HG02759 (cell line): ENCODE measurements around the gene HCN2.

Experiments used
- ATAC-seq: cut with Tn5 transposase; IDR thresholded peaks from one replicate; pipeline ENCODE4 v1.9.1; 2021; ENCODE audit warnings: mild to moderate bottlenecking, moderate library complexity; ENCODE audit not compliant: unreplicated experiment

Gene HCN2

DNA sequence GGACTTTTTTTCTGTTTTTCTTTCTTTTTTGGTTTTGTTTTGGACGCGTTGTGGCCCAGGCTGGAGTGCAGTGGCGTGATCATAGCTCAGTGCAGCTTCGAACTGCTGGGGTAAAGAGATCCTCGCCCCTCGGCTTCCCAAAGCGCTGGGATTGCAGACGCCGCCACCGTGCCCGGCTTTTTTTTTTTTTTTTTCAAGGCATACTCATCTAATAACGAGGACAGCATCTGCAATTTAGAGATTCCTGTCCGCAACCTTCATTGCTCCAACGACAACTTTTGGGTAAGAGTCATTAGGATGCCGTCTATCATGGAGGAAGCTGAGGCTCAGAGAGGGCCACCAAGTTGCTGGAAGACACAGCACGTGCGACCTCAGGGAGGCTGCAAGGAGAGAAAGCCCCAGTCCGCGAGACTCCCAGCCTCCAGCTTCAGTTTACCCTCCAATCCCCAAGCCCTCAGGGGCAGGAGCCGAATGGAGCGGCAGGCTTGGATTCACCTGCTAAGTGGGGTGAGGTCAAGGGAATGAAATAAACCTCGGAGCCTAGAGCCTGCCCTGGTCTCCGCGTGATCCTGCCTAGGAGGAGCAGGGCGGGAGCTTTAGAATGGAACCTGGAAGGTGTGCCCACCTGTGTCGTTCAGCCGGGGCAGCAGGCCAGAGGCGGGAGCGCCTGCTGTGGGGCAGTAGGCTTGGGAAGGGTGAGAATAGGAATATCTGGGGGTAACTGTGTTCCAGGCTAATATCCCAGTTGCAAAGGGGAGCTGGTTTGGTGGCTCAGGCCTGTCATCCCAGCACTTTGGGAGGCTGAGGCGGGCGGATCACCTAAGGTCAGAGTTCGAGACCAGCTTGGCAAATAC is 44.3 kb downstream of the HCN2 start:
- ATAC-seq = no peak

DNA sequence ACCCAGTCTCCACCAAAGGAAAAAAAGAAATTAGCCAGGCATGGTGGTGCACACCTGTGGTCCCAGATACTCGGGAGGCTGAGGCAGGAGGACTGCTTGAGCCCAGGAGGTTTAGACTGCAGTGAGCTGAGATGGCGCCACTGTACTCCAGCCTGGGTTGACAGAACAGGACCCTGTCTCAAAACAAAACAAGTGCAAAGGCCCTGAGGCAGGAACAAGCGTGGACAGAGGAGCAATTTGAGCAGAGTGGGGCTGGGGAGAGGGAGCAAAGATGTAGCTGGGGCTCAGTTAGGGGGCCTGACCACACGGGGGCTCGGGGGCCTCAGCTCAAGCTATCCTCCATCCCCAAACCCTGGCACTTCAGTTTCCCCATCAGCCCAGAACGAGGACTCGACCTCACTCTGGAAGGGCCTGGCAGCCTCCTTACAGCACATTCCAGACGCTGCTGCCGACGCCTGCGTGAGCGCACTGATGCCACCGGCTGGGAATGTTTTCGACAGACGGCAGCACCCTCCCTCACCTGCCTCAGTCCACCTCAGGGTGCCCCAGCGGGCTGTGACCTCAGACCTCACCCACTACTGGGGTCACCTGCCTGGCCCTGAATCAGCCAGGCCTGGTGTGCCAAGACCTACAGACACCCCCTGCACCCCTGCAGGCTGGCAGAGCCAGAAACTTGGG is 45.4 kb downstream of the HCN2 start:
- ATAC-seq = no peak

DNA sequence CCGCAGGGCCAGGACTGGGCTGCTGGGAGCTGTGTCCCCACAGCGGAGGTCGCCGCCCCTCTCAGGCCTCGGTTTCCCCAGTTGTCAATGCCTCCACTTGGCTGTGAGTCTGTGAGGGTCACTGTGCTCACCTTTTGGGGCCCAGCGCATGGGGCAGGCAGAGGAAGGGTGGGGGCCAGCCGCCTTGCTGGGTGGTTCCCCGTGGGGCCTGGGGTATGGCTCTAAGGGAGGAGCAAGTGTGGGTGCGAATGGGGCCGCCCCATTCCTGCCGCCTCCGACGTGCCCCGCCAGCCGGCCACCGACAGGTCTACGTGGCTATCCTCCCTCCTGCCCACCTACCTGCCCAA is 49.2 kb downstream of the HCN2 start:
- no peak for ATAC-seq

DNA sequence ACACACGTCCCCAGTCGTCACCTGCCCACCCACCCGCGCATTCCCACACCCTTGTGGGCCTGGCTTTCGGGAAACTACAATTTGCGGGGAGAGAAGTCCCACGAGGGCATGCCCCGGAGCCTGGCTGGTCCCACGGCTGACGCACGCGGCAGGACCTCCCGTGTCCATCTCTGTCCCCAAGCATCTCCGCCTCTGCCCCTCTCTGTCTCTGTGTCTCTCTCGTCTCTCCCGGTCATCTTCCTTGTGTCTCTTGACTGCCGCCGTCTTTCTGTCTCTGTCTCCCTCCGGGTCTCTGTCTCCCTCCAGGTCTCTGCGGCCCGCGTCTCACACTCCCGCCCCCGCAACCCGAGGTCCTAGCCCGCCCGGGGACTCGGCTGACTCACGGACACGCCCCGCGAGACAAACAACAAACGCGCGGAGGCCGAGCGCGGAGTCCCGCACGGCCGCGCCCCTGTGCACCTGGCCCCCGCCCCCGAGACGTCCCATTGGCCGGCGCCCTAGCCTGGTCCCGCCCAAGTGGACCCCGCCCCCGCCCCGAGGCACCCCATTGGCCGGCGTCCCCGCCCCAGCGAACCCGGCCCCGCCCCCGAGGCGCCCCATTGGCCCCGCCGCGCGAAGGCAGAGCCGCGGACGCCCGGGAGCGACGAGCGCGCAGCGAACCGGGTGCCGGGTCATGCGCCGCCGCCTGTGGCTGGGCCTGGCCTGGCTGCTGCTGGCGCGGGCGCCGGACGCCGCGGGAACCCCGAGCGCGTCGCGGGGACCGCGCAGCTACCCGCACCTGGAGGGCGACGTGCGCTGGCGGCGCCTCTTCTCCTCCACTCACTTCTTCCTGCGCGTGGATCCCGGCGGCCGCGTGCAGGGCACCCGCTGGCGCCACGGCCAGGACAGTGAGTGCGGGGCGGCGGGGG is 49.8 kb downstream of the HCN2 start, which contains the start of gene FGF22:
TSS of gene FGF22 (plus strand) at position 627 of the 908 bp plus-strand sequence. CDS start at position 674, 47 bp downstream.
- peak; percentile 68 for ATAC-seq

DNA sequence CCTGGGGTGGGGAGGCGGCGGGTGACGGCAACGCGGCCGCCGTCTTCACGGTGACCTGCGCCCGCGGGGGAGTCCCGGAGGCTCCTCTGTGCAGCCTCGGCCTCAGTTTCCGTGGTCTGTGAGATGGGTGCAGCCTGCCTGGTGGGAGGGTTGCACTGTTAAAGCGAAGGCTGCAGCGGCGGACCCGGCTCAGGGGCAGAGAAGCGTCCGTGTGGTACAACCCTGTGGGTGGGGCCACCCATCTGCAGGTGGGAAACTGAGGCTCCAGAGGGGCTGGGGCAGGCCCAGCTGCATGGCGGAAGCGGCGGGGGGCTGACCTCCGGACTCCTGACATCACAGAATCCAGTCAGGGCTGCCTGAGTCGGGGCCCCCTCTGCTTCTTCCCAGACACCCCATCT is 50.5 kb downstream of the HCN2 start:
- peak; percentile 7 for ATAC-seq

DNA sequence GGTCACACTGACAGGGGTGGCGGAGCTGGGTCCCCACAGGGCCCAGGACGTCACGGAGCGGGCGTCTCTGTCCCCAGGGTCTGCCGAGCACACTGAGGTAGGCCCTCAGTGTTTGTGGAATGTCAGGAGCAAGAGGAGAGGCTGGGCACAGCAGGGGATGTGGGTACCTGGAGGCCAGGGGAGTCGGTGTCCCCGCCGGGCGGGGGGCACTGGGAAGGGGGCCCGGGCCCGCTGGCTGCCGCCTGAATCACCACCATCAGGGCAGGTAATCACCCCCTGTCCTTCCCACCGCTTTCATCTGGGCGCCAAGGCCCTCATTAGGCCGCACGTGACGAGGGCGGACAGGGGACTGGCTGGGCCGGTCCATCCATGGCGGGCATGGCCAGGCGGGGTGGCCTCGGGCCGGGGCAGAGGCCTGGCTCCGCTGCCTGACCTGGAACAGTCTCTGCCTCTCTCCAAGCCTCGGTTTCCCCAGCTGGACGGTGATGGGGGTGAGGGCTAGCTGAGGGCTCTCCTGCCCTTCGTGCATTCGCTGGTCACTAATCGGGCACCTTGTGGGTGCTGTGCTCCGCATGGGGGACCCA is 51.0 kb downstream of the HCN2 start:
- no peak for ATAC-seq

DNA sequence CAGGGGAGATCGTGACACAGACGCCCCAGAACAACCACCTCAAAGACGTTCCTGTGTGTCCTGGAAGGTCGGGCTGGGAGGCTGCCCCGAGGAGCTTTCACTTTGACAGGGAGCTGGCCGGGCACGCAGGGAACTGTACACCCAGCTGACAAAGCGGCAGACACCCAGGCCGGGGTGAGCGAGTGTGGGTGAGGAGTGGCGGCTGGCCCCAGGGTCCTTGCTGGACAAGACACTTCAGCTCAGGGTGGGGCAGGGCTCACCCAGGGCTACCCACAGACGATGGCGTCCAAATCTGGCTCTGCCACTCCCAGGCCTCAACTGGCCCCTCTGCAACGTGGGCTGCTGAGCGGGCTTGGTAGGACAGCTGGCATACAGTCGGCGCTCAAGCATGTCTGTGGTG is 52.0 kb downstream of the HCN2 start:
- ATAC-seq = no peak

DNA sequence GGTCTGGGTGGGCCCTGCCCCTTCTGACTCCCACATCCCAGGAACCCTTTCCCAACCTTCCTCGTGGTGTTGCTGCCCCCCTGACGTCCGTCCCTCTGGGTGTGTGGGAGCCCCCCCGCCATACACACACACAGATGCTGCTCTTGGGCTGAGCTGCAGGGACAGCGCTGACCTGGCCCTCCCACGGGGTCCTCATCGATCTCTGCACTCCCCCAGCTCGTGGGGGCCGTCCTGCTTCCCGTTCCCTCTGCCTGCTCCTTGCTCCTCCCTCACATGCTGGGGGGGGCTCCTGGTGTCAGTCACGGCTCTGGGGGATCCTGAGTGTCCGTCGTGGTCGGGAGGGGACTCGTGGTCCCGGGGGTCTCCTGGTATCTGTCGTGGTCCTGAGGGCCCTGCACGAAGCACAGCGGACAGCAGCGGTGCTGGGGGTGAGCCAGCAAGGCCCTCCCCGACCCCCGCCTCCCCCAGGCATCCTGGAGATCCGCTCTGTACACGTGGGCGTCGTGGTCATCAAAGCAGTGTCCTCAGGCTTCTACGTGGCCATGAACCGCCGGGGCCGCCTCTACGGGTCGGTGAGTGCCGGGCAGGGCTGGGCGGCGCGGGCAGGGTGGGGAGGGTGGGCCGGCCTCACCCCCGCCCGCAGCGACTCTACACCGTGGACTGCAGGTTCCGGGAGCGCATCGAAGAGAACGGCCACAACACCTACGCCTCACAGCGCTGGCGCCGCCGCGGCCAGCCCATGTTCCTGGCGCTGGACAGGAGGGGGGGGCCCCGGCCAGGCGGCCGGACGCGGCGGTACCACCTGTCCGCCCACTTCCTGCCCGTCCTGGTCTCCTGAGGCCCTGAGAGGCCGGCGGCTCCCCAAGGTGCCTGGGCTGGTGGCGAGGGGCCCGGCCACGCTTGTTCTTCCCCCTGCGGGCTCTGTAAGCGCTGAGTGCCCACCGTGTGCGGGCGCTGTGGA is 53.4 kb downstream of the HCN2 start:
- ATAC-seq = no peak

DNA sequence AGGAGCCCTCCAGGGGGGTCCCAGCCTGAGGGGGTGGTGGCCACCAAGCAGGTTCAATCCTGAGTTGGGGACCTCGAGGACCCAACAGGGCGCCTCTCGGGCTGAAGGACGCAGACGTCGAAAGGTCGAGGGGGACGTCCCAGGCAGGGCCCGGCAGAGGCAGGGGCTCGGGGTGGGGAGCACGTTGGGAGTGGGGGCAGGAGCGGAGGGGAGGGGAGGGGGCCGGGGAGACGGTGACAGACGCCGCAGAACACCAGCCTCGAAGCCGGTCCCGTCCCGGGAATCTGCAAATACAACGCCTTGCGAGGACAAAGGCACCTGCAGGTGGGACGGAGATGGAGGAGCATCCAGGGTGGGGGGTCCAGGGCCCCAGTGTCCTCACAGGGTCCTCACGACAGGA is 54.1 kb downstream of the HCN2 start:
- ATAC-seq = no peak

DNA sequence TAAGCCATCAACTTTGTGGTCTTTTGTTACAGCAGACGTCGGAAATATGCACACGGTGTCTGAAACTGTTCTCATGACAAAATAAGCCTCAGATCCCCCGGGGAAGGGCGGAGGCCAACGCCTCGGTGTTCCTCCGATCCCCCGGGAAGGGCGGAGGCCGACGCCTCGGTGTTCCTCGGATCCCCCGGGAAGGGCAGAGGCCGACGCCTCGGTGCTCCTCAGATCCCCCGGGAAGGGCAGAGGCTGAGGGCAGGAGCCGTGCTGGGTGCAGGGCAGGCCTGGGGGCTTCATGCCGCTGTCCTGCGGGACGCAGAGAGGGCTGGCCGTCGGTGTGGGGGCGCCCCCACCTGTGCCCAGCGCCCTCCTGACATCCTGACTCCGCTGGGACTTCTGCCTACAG is 54.7 kb downstream of the HCN2 start:
- no peak for ATAC-seq

DNA sequence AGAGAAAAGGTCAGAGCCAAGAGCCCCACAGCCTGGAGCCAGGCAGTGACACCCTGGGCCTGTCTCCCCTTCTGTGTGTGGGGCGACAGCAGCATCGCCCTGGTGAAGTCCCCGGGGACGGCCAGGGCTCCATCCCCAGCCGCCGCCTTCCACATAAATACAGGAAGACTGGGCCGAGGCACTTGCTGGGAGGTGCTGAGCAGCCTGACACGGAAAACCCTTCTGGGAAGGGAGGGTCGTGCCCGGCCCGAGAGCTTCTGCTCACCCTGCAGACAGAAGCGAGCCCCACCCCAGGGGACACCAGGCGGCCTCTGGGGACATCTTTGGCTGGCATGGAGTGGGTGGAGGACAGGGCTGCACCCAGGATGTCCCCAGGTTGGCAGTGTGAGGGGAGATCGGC is 55.1 kb downstream of the HCN2 start:
- no peak for ATAC-seq

DNA sequence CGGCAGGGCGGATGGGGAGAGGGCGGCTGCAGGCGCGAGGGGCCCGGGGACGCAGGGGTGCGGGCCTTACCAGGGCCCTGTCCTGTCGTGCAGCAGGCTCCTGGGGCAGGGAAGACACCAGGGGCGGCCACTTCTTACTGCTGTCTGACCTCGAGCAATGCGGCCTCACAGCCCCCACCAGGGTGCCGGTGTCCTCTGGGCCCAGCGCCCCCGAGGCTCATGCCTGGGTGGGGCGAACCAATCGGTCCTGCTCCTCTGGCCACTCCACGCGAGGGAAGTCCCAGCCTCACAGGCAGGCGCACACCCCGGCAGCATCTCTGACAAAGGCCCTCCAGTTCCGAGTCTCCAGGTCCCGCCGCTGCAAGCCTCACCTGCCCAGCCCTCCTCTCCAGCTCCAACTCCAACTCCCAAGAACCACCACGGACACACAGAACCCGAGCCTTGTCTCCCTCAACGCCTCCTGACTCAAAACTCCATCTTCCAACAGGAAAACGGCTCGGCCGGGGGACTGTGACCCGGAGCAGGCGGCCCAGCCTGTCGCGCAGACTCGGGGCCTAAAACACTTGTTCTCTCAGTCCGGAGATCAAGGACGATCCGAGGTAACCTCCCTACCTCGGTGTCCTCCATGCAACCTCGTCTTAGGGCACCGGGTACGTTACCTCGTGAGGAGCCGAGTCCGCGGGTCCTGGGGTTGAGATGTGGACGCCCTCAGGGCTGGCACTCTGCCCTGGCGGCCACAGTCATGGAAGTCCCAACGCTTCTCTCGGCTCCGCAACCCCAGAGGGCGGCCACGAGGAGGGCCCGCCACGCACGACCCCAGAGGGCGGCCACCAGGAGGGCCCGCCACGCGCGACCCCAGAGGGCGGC is 56.5 kb downstream of the HCN2 start:
- ATAC-seq = no peak

DNA sequence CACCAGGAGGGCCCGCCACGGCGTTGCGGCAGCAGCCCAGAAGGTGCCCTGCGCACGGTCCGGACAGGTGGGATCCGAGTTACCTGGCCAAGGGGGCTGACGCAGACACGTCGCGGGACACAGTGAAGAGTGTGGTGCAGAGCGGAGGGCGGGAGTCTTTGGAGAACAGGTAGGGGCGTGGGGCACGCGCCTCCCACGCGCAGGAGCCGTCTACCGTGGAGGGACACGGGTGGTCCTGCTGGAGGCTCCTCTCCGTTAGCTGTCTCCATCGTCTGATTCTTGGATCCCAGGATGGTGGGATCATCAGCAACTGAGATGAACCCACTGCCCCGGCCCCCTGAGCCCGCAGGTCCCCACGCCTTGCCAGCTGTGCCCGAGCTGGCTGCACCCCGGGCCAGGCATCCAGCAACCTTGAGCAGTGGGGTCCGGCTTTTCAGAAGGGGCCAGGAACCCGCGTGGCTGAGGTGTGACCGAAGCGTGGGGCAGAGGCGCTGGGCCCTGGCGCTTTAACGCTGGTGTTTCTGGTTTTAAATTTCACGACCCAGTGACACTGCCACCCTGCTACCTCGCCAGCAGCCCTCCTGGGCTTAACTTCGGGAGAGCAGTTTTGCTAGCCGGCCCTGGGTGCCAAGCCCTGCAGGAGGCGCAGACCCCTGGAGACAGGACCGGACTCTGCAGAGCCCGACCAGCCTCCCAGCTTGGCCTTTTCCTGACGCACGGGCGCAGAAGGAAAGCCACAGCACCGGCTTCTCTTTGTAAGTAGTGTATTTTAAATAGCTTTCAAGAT is 57.3 kb downstream of the HCN2 start:
- ATAC-seq = no peak

DNA sequence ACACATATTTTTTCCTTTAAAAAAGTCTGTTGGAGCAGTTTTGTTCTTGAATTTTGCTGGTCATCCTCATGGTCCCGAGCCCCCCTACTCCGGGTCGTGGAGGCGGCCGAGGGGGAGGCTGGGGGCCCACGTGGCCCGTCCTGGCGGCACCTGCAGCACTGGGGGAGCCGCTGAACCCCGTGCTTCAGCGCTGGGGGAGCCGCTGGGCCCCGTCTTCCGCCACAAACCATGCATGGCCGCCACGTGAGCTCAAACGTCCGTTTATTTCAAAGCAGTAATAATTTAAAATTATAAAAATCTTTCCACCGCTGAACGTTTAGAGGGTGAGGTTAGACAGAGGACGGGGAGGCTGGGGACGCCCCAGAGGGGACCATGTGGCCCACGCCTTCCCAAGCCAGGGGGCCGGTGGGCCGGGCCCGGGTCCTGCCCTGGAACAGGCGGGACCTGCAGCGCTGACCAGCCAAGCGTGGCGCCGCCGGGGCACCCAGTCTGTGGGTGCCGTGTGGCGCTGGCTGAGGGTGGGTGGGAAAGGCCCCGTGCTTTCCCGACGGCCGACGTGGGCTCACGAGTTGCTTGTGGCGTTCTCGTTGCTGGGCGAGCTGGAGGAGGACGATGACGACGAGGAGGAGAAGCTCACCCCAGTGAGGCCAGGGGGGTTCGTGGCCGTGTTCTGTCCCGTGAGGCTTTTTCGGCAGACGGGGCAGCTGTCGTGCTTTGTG is 58.0 kb downstream of the HCN2 start:
- no peak for ATAC-seq

DNA sequence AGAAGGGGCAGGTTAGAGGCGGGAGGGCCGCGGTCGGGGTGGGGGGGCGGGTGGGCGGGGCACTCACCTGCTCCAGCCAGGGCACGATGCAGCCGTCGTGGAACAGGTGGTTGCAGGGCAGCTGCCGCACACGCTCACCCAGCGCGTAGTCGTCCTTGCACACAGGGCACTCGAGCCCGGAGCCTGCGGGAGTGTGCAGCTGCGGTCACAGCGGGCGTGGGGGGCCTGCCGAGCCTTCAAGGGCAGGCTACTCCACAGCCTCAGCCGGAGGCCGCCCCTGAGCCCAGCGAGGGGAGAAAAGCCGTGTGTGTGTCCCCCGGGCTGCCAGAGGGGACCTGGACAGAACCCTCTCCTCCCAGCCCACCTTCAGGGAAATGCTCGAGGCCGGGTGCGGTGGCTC is 58.6 kb downstream of the HCN2 start:
- no peak for ATAC-seq

DNA sequence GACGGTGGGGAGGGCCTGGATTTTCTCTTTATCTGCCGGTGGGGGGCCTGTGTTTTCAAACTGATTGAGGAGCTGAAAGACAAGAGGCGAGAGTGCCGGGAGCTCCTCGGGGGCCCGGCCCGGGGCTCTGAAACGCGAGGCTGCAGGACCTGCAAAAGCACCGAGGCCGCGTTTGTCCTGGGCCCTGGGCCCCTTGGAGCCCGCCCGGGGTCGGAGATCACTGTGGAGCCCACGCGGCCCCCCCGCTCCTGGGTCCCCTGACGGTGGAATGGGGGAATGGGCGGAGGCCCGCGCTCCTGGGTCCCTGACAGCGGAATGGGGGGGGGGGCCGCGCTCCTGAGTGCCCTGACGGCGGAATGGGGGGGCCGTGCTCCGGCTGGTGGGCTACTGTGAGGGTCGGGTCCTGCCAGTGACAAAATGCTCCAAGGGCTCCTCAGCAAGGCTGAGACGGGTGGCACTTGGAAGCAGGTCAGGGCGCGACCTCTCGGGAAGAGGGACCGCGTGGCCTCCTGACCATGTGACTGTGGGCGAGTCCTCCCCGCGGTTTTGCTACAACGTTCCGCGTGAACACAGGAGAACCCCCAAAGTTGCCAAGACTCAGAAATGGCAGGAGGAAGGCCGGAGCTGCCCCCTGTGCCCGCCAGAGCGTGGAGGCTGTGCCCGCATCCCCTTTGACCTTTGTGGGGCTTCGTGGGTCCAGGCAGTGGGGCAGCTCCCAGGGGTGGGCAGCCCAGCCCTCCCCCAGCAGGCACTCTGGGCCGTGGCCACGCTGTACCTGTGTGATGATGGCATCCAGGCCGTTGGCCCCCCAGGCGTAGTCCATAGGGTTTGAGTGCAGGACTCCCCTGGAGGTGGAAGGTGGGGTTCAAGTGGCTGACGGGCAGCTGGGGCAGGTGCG is 59.5 kb downstream of the HCN2 start:
- no peak for ATAC-seq

DNA sequence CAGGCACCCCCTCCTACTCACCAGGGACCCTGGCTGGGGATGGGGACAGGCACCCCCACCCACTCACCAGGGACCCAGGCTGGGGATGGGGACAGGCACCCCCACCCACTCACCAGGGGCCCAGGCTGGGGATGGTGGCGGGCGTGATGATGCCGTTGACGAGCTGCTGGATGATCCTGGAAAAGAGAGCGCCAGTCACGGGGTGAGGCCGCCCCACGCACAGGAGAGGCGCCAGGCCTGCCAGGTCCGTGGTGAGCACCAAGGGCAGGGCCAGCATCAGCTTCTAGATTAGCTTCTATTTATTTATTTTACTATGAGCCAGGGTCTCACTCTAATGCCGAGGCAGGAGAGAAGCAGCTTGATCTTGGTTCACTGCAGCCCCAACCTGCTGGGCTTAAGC is 60.4 kb downstream of the HCN2 start:
- ATAC-seq = no peak
